Glutamatergic neuron (in vitro differentiated cells): ENCODE measurements around the gene CIAO3. TPM values are rescaled to one million over a fixed set of nuclear protein-coding genes. Genes with fewer than 3 reads are reported as not detected.

Source experiments
- DNase-seq: peaks from one replicate; pipeline ENCODE4 v3.0.0; 2022
- H3K27ac Mint-ChIP-seq: one replicate; pipeline ENCODE4 v1.8.0; 2020; ENCODE audit warnings: mild to moderate bottlenecking, mixed read lengths, inconsistent platforms; ENCODE audit not compliant: unreplicated experiment
- H3K27me3 Mint-ChIP-seq: one replicate; pipeline ENCODE4 v1.8.0; 2020; ENCODE audit warnings: mild to moderate bottlenecking, moderate library complexity, mixed read lengths, inconsistent platforms; ENCODE audit not compliant: unreplicated experiment
- H3K36me3 Mint-ChIP-seq: one replicate; pipeline ENCODE4 v1.8.0; 2020; ENCODE audit warnings: mild to moderate bottlenecking, mixed read lengths, inconsistent platforms; ENCODE audit not compliant: unreplicated experiment
- H3K4me1 Mint-ChIP-seq: one replicate; pipeline ENCODE4 v1.8.0; 2020; ENCODE audit warnings: mild to moderate bottlenecking, low read depth, mixed read lengths, inconsistent platforms; ENCODE audit not compliant: unreplicated experiment
- H3K4me3 Mint-ChIP-seq: one replicate; pipeline ENCODE4 v1.8.0; 2020; ENCODE audit warnings: mild to moderate bottlenecking, mixed read lengths, inconsistent platforms; ENCODE audit not compliant: unreplicated experiment
- H3K9me3 Mint-ChIP-seq: one replicate; pipeline ENCODE4 v1.8.0; 2020; ENCODE audit warnings: mild to moderate bottlenecking, moderate library complexity, mixed read lengths, inconsistent platforms; ENCODE audit not compliant: unreplicated experiment
- CTCF ChIP-seq: fragments of 200-600 bp; sonication (generic); IDR thresholded peaks from one replicate; pipeline ENCODE4 v1.5.0; 2021; ENCODE audit not compliant: partially characterized antibody, unreplicated experiment
- total RNA-seq: library from RNA; stranded (reverse); fragmentation: NEBNext Ultra II Directional; extraction: Animal tissue kit (Norgen Biotek cat#: 25700); gene quantifications from one replicate; pipeline ENCODE4 v1.2.1, GENCODE V29; 2021; ENCODE audit not compliant: unreplicated experiment

Gene CIAO3
- total RNA-seq, 1 donor from 2014 or later = 49.5 TPM

- Mint-ChIP-seq H3K4me1 (peaks cover 13% of the 10 kb centered on the region), H3K27me3 (peaks cover 15% of the 10 kb centered on the region), H3K9me3 (peaks cover 14% of the 10 kb centered on the region), H3K27ac (no peak overlapping the region), H3K4me3 (peak overlapping the region; percentile 76), H3K36me3 (no peaks in the 10 kb centered on the region)
- no peak for TF ChIP-seq CTCF
- DNase-seq = no peak
Measured at GRCh38 chr16:703406-703805, 37.4 kb downstream of the CIAO3 start.

- Mint-ChIP-seq H3K27ac (no peak overlapping the region), H3K27me3 (peaks cover 12% of the 10 kb centered on the region), H3K4me3 (peak overlapping the region; percentile 81), H3K4me1 (peaks cover 11% of the 10 kb centered on the region), H3K9me3 (peaks cover 8% of the 10 kb centered on the region), H3K36me3 (no peaks in the 10 kb centered on the region)
- no peak for DNase-seq
- no peak for TF ChIP-seq CTCF
Measured at GRCh38 chr16:702341-702740, 38.5 kb downstream of the CIAO3 start.

DNA sequence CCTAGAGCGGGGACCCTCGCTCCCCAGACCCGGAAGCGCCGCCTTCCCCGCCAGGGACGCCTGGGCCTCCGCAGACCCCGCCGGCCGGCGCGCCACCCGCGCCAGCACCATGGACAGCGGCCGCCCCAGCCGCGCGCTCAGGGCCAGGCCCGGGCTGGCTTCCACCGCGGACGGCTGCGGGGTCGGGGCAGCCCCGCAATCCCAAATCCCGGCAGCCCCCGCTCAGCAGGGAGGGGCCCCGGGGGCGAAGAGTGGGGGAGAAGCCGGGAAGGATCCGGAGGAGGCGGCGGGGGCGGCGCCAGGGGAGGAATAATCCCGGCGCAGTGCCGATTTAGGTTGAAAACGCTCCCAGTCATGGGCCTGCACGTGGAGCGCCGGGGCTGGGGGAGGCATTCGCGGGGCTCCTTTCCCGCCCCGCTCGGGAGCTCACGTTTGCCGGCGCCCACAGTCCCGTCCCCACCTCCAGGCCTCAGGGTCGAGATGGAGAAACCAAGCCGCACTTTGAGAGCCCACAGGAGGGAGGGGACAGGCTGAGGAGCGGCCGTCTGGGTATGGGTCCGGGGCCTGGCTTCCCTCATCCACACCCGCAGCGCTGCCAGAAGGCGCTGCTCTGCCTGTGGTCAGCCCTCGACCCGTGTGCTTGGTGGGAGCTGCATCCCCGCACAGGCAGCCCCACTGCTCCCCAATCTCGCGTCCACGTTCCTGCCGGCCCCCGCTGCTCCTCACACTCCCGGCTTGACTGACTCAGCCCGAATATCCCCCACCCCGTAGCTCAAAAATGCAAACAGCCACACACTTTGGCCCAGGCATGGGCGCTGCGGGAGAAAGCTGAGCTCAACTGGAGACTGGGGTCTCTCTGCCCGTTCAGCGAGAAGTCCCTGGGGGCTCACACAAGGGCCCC, 39.9 kb downstream of the CIAO3 start:
- no peak for DNase-seq
- no peak for TF ChIP-seq CTCF
- H3K27ac Mint-ChIP-seq = no peak overlapping the region
- H3K4me3 Mint-ChIP-seq = peak overlapping the region; percentile 71
- peaks cover 18% of the 10 kb centered on the region for H3K27me3 Mint-ChIP-seq
- peaks cover 11% of the 10 kb centered on the region for H3K4me1 Mint-ChIP-seq
- H3K9me3 Mint-ChIP-seq = peaks cover 4% of the 10 kb centered on the region
- no peaks in the 10 kb centered on the region for H3K36me3 Mint-ChIP-seq

GRCh38 chr16:698911-699671, 41.7 kb downstream of the CIAO3 start:
- Mint-ChIP-seq H3K27ac (no peak overlapping the region), H3K4me1 (peaks cover 16% of the 10 kb centered on the region), H3K4me3 (no peak overlapping the region), H3K9me3 (peaks cover 10% of the 10 kb centered on the region), H3K36me3 (no peaks in the 10 kb centered on the region), H3K27me3 (peaks cover 24% of the 10 kb centered on the region)
- TF ChIP-seq CTCF = no peak
- no peak for DNase-seq
